NB4 (cell line): ENCODE data around the gene ARID1B.

Experiments
- DNase-seq: peaks from one replicate; pipeline ENCODE4 v3.0.0; 2010; ENCODE audit warnings: low read depth
- H3K4me3 ChIP-seq: one replicate; pipeline ENCODE4 v1.5.1; 2011; ENCODE audit warnings: mild to moderate bottlenecking, low read depth, low read length, moderate library complexity
- MYC ChIP-seq: IDR thresholded peaks from 2 replicates; pipeline ENCODE4 v1.6.1; 2011; ENCODE audit warnings: low read depth, low read length
- POLR2A ChIP-seq: IDR thresholded peaks from 2 replicates; pipeline ENCODE4 v1.6.1; 2011; ENCODE audit warnings: mild to moderate bottlenecking; ENCODE audit not compliant: insufficient read length; ENCODE audit errors: extremely low read depth
- TF ChIP-seq, protein P1 (sequence below): IDR thresholded peaks from 2 replicates; pipeline ENCODE4 v1.6.1; 2011; ENCODE audit warnings: low read depth, low read length
- TF ChIP-seq, protein P2 (sequence below): IDR thresholded peaks from one replicate; pipeline ENCODE4 v1.5.1; 2012; ENCODE audit warnings: low read depth, low read length

The ARID1B gene

DNA sequence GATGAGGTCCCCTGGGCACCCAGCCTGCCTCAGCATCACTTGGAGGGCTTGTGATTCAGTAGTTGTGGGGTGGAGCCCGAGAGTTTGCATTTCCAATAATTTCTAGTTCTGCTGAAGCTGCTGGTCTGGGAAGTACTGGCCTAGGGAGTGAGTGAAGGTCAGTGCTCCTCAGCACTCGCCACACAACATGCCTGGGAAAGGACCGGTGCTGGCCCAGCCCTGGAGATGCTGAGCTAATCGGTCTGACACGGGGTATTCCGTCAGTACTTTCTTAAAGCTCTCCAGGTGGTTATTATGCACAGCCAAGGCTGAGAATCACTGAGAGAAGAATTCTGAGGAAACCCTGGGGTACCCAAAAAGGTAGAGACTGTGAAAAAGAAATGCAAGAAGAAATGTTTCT lies 317.9 kb downstream of the ARID1B start:
- DNase-seq: no peak
- TF ChIP-seq, protein P1, sequence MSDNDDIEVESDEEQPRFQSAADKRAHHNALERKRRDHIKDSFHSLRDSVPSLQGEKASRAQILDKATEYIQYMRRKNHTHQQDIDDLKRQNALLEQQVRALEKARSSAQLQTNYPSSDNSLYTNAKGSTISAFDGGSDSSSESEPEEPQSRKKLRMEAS: no peak
- TF ChIP-seq POLR2A (no peak), MYC (no peak)
- TF ChIP-seq, protein P2, sequence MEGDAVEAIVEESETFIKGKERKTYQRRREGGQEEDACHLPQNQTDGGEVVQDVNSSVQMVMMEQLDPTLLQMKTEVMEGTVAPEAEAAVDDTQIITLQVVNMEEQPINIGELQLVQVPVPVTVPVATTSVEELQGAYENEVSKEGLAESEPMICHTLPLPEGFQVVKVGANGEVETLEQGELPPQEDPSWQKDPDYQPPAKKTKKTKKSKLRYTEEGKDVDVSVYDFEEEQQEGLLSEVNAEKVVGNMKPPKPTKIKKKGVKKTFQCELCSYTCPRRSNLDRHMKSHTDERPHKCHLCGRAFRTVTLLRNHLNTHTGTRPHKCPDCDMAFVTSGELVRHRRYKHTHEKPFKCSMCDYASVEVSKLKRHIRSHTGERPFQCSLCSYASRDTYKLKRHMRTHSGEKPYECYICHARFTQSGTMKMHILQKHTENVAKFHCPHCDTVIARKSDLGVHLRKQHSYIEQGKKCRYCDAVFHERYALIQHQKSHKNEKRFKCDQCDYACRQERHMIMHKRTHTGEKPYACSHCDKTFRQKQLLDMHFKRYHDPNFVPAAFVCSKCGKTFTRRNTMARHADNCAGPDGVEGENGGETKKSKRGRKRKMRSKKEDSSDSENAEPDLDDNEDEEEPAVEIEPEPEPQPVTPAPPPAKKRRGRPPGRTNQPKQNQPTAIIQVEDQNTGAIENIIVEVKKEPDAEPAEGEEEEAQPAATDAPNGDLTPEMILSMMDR: no peak
- no peak overlapping the region for H3K4me3 ChIP-seq

DNA sequence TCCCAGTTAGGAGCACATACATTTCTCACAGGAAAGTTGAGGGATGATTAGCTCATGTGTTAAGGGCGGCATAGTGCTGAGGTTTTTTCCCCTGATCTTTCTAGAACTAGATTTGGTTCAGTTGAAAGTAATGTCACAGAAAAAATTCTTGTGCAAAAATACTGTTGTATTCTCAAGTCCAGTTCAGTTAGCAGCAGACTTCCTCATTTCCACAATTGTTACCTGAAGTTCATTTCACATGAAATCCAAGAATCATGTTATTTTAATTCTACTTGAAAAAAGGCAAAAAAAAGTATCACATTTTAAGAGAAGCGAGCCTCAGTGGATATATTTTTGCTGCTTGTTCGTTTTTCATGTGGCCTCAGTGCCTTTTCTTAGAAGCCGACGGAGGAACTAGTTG lies 318.4 kb downstream of the ARID1B start:
- TF ChIP-seq POLR2A: no peak
- TF ChIP-seq, protein P2: no peak
- TF ChIP-seq, protein P1: no peak
- no peak for TF ChIP-seq MYC
- no peak overlapping the region for H3K4me3 ChIP-seq
- DNase-seq: no peak

DNA sequence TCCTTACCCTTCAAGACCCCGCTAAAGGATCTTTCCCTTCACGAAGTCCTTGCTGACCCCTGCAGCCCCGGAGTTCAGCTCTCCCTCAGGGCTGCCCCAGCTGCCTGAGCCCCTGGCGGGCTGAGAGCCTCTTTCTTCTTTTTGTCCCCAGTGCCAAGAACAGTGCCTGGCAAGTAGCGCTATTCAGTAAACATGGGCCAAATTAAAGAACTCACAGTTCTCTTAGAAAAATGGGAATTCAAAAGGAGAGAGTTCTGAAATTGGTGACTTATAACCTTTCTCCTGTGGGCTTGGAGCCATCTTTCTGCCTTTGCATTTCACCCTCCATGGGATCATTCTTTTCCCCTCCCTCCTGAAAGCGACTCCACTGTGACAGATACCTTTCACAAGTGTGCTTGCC lies 318.9 kb downstream of the ARID1B start:
- no peak for DNase-seq
- H3K4me3 ChIP-seq: no peak overlapping the region
- no peak for TF ChIP-seq MYC
- TF ChIP-seq, protein P1: no peak
- TF ChIP-seq, protein P2: no peak

DNA sequence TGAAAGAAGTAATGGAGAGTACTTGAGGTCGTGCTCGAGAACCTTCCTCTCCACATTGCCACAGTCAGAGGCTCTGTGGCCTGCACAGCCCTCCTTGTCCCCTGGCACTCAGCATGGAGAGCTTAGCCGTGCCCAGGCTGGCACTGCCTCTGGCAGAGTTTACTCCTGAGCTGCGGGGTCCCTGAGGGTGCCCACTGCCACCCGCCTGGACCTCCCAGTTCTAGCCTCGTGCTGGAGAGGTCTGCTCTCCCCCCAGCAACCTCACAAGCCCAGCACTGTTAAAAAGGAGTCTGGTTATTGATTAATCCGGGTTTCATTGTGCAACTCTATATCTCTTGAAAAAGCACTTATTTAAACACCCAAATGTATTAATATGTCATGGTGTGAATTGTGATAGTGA lies 319.3 kb downstream of the ARID1B start:
- TF ChIP-seq, protein P1: no peak
- TF ChIP-seq, protein P2: no peak
- TF ChIP-seq MYC (no peak), POLR2A (no peak)
- no peak for DNase-seq
- no peak overlapping the region for H3K4me3 ChIP-seq

DNA sequence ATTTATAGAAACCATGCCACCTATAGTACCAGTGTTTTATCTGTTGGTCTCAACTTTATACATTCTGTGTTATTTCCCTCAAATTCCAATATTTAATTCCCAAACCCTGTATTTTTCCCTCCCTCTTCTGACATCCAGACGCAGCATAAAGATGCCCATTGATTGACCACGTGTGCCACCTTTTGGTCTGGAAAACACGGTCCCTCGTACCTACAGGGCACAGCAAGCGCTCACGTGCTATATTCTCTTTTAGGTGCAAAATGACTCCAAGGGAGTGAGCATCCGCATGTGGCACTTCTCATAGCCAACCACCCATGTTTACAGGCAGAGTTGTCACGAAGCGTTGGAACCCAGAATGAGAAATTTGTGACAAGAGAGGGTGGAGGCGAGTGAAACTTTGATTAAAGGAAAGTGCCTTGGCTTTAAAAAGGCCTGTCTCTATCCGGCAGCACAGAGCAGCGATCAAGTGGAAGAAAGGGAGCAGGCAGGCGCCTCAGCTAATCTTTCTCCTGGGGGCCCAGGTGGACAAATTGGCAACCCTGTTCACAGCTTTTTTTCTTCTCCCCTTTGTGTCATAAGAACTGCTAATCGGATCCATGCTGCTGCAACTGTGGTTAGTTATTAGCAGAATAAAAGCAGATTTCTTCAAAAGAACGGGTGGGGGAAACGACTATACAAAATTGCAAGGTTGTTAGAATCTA lies 320.2 kb downstream of the ARID1B start:
- no peak overlapping the region for H3K4me3 ChIP-seq
- DNase-seq: no peak
- TF ChIP-seq, protein P2: no peak
- TF ChIP-seq MYC (no peak), POLR2A (no peak)
- TF ChIP-seq, protein P1: no peak

DNA sequence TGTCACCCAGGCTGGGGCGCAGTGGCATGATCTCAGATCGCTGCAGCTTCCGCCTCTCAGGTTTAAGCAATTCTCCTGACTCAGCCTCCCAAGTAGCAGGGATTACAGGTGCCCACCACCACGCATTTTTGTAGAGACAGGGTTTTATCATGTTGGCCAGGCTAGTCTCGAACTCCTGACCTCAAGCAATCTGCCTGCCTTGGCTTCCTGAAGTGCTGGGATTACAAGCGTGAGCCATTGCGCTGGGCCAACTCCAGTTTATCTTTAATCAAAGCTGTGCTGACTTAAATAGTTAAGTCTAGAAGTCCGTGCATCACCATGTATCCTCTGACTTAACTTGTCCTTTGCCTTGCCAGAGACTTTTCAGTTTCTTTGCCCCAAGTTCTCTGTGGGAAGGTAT lies 321.8 kb downstream of the ARID1B start:
- no peak for DNase-seq
- TF ChIP-seq, protein P2: no peak
- TF ChIP-seq MYC (no peak), POLR2A (no peak)
- TF ChIP-seq, protein P1: no peak
- no peak overlapping the region for H3K4me3 ChIP-seq
